Gastrocnemius medialis (tissue), 4 donors: ENCODE data around the gene P2RX1. TPM values are rescaled to one million over a fixed set of nuclear protein-coding genes. Genes with fewer than 3 reads are reported as not detected.

Experiments
- ATAC-seq, 2 donors: fragments of 150-250 bp; one replicate each; pipeline ENCODE4 v1.9.1; 2016
- DNase-seq, 2 donors: peaks; one replicate each; pipeline ENCODE4 v3.0.0-alpha.2; 2019
- H3K27ac ChIP-seq, 4 donors: fragments of 200-600 bp; sonication (generic); 1 replicate in 1 of 4; 2 replicates in 3 of 4; pipeline ENCODE4 v1.5.1; 2016 to 2018; ENCODE audit warnings: mild to moderate bottlenecking in 2 of 4, moderate library complexity in 1 of 4
- H3K27me3 ChIP-seq, 3 donors: fragments of 200-600 bp; sonication (generic) in 2 of 3; 1 replicate in 1 of 3; 2 replicates in 2 of 3; pipeline versions ENCODE4 v1.5.1 to v1.6.0; 2016 to 2019; ENCODE audit warnings: mild to moderate bottlenecking in 1 of 3, moderate library complexity in 1 of 3
- H3K36me3 ChIP-seq, 2 donors: fragments of 200-600 bp; sonication (generic) in 1 of 2; one replicate each; pipeline ENCODE4 v1.5.1; 2017 to 2018
- H3K4me1 ChIP-seq, 2 donors: fragments of 200-600 bp; sonication (generic) in 1 of 2; one replicate each; pipeline ENCODE4 v1.5.1; 2016 to 2017; ENCODE audit warnings: mild to moderate bottlenecking in 2 of 2
- H3K4me3 ChIP-seq, 4 donors: fragments of 200-600 bp; sonication (generic) in 3 of 4; 1 replicate in 1 of 4; 2 replicates in 3 of 4; pipeline ENCODE4 v1.5.1; 2016 to 2019; ENCODE audit warnings: mild to moderate bottlenecking in 2 of 4
- H3K9me3 ChIP-seq, 3 donors: fragments of 200-600 bp; sonication (generic) in 2 of 3; 1 replicate in 1 of 3; 2 replicates in 2 of 3; pipeline ENCODE4 v1.5.1; 2016 to 2019
- POLR2A ChIP-seq, 2 donors: fragments of 450-650 bp; IDR thresholded peaks; one replicate each; pipeline ENCODE4 v1.6.1; 2017; ENCODE audit warnings: antibody characterized with exemption in 2 of 2, mild to moderate bottlenecking in 2 of 2, moderate library complexity in 2 of 2
- in situ Hi-C, 4 donors: fragments of 200-750 bp; cut with MboI; loops; one replicate each; pipeline versions ENCODE4 v1.15.0 to v1.8.0; 2017; ENCODE audit warnings: low sequenced_read_pairs in 4 of 4
- intact Hi-C: fragments of 100-400 bp; cut with DNase I; formaldehyde crosslinking; loops from one replicate; pipeline ENCODE4 v1.15.1; 2023; ENCODE audit warnings: low total_unique reads
- total RNA-seq, 4 donors: library from RNA; depleted of rRNA; stranded (reverse); fragments of >200 nt; gene quantifications; one replicate each; pipeline versions ENCODE4 v1.1.0 to v1.2.3, GENCODE V29; 2016
- TF ChIP-seq, protein P1 (sequence below), 5 experiments: fragments of 450-650 bp in 3 of 5; fragments of 200-600 bp in 2 of 5; sonication (generic) in 2 of 5; IDR thresholded peaks in 4 of 5; conservative IDR thresholded peaks in 1 of 5; 1 replicate in 4 of 5; 2 replicates in 1 of 5; pipeline ENCODE4 v1.5.1; 2016 to 2019; ENCODE audit warnings: antibody characterized with exemption in 5 of 5, mild to moderate bottlenecking in 3 of 5, moderate library complexity in 3 of 5

The P2RX1 gene
- total RNA-seq, 4 donors from 2014 or later, result 0.25 to 0.59 (median 0.38) TPM; not detected in 1

DNA sequence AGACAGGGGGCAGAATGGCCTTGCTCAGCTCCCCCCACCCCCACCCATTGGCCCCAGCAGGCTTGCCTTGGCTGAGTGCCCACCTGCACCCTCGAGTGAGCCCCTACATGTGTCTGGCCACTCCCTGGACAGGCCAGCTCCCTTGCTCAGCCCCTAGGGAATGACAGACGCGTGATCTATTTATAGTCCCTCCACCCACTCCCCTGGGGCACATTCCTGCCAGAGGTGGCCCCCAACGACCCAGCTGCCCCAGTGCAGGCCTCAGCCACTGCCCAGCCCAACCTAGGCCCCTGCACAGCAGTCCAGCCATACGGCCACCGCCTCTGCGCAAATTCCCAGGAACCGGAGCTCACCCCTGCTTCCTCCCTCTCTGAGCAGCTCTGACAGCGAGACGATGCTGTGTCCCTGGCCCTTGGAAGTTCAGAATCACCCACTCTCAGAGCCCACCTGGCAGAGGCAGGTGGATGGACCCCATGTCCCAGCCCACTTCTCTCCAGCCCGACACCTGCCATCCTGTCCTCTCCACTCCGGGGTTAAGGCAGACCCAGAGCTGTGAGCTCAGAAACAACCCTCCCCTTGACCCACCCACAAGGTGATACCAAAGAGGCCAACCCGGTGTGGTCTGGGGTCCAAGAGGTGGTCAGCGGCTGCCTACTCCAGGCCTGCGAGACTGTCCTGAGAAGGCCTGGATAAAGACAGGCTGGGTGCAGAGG lies 11.5 kb upstream of the P2RX1 start:
- intact Hi-C loops, result no loop called here
- Histone ChIP-seq H3K4me3 (no peak overlapping the region), H3K4me1 (no peaks in the 10 kb centered on the region), H3K27ac (no peak overlapping the region), H3K9me3 (no peaks in the 10 kb centered on the region), H3K36me3 (no peaks in the 10 kb centered on the region), H3K27me3 (no peaks in the 10 kb centered on the region)
- TF ChIP-seq, protein P1, sequence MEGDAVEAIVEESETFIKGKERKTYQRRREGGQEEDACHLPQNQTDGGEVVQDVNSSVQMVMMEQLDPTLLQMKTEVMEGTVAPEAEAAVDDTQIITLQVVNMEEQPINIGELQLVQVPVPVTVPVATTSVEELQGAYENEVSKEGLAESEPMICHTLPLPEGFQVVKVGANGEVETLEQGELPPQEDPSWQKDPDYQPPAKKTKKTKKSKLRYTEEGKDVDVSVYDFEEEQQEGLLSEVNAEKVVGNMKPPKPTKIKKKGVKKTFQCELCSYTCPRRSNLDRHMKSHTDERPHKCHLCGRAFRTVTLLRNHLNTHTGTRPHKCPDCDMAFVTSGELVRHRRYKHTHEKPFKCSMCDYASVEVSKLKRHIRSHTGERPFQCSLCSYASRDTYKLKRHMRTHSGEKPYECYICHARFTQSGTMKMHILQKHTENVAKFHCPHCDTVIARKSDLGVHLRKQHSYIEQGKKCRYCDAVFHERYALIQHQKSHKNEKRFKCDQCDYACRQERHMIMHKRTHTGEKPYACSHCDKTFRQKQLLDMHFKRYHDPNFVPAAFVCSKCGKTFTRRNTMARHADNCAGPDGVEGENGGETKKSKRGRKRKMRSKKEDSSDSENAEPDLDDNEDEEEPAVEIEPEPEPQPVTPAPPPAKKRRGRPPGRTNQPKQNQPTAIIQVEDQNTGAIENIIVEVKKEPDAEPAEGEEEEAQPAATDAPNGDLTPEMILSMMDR (IDR thresholded peaks at IDR 0.05 in 4 of 5, conservative IDR thresholded peaks at IDR 0.05 in 1 of 5), result no peak
- no peak for TF ChIP-seq POLR2A (IDR thresholded peaks at IDR 0.05)
- DNase-seq, result no peak
- in situ Hi-C loops, result no loop called here
- ATAC-seq, result no peak

- no peak for ATAC-seq
- Histone ChIP-seq H3K27me3 (no peaks in the 10 kb centered on the region), H3K9me3 (no peaks in the 10 kb centered on the region), H3K4me3 (no peak overlapping the region), H3K4me1 (no peaks in the 10 kb centered on the region), H3K36me3 (no peaks in the 10 kb centered on the region), H3K27ac (no peak overlapping the region)
- in situ Hi-C loops, result no loop called here
- intact Hi-C loops, result no loop called here
- no peak for TF ChIP-seq POLR2A (IDR thresholded peaks at IDR 0.05)
- TF ChIP-seq, protein P1 (IDR thresholded peaks at IDR 0.05 in 4 of 5, conservative IDR thresholded peaks at IDR 0.05 in 1 of 5), result no peak
- DNase-seq, result no peak
Measured at GRCh38 chr17:3926860-3927627, 10.8 kb upstream of the P2RX1 start.

GRCh38 chr17:3925684-3926485 lies 9.6 kb upstream of the P2RX1 start:
- ATAC-seq (no peak), DNase-seq (no peak)
- no peaks in the 10 kb centered on the region for H3K4me1 ChIP-seq
- no peak overlapping the region for H3K27ac ChIP-seq
- H3K36me3 ChIP-seq, result no peaks in the 10 kb centered on the region
- H3K4me3 ChIP-seq, result no peak overlapping the region
- H3K27me3 ChIP-seq, result no peaks in the 10 kb centered on the region
- H3K9me3 ChIP-seq, result no peaks in the 10 kb centered on the region
- in situ Hi-C loops, result no loop called here
- intact Hi-C loops, result no loop called here
- TF ChIP-seq POLR2A (IDR thresholded peaks at IDR 0.05), result no peak
- TF ChIP-seq, protein P1 (IDR thresholded peaks at IDR 0.05 in 4 of 5, conservative IDR thresholded peaks at IDR 0.05 in 1 of 5), result no peak

DNA sequence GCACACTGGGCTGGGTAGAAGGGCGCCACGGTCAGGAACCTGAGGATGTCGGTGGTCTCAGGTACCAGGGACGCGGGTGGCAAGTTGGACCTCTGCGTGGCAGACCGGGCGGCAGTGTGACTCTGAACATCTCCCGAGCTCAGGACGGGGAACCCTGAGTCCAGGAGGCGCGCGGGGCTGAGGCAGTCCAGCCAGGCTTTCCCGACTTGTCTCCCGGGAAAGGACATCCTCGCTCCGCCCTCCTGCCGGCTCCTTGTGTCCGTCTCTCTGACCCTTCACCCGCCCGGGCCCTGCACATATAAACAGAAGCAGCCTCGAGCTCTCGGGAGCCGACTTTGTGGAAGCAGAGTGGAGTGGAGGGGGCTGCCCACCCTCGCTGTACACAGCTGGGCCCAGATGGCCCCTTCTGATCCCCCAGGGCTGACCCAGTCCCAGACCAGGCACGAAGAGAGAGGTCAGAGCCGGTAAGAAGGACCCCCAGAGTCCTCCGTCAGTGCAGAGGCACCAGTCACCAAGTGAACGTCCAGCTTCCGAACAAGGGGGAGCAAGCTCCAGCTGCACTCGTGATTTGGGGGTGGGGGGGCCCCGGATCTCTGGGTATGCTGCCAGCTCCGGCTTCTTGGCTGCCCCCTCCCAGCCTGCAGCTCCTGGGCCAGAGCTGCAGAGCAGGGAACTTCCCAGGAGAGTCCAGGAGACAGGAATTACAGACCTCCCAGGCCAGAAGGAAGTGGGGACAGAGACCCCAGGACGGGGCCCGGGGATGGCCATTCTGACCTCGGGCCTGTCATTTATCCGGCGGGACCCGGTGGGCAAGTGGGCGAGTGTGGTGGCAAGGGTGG lies 8.5 kb upstream of the P2RX1 start:
- in situ Hi-C loops (no loop called here), intact Hi-C loops (no loop called here)
- no peak for ATAC-seq
- no peak for TF ChIP-seq POLR2A (IDR thresholded peaks at IDR 0.05)
- TF ChIP-seq, protein P1 (IDR thresholded peaks at IDR 0.05 in 4 of 5, conservative IDR thresholded peaks at IDR 0.05 in 1 of 5), result no peak
- Histone ChIP-seq H3K27ac (no peak overlapping the region), H3K4me1 (no peaks in the 10 kb centered on the region), H3K9me3 (no peaks in the 10 kb centered on the region), H3K36me3 (no peaks in the 10 kb centered on the region), H3K4me3 (no peak overlapping the region), H3K27me3 (no peaks in the 10 kb centered on the region)
- DNase-seq, result no peak
